ENCODE data around the gene RNF167. TPM values are rescaled to one million over a fixed set of nuclear protein-coding genes. Genes with fewer than 3 reads are reported as not detected.
A peak's percentile ranks its signal among the peaks of the same experiment; 100 is the strongest.

Gene RNF167
- total and polyA plus RNA-seq, 2 donors (not counting 3 experiments of a cell fraction or from before 2014, with no cell fraction given): 60.2 to 87.6 TPM

DNA sequence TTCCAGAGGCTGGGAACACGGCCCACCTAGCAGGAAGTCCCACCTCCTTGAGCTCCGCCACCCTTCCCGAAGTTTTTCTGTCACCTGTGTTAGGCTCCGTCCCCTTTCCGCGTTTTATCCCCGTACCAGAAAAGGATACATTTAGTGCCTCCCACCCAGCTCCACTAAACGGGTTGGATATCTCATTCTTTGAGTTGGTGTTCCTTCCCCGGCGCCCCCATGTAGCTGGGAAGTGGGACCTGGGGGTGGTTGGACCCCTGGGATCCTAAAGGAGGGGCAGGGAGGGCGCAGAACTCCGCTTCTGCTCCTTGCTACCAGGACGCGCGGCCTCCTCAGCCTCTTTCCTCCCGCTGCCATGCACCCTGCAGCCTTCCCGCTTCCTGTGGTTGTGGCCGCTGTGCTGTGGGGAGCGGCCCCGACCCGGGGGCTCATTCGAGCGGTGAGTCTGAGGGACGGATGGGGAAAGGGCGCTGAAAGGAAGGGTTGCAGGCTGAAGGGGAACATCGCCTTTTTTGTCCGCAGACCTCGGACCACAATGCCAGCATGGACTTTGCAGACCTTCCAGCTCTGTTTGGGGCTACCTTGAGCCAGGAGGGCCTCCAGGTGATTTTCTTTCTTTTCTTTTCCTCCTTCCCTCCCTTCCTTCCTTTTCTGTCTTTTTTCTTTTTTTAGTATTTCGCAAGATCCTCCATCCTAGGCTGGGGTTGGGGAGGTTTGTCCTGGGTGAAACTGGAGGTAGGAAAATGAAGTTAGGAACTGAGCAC, 669 bp downstream of the RNF167 start:
- FAIRE-seq (peak; percentile 49), DNase-seq (ENCODE audit: low read depth, low spot score) (no peak)
- Histone ChIP-seq H3K4me1 (ENCODE audit: control insufficient read depth, extremely low read depth, insufficient read depth, low read length) (peaks cover 29% of the 10 kb centered on the region), H2AFZ (ENCODE audit: low read depth, low read length) (peak overlapping the region; percentile 38), H3K79me2 (ENCODE audit: control insufficient read depth, insufficient read depth, low read length) (peaks cover 67% of the 10 kb centered on the region), H3K27ac (ENCODE audit: insufficient read depth, low read depth, low read length) (peak overlapping the region; percentile 81), H3K4me3 (replicated peaks in 1 of 3; ENCODE audit: insufficient read depth in 1 of 3, low read depth in 1 of 3, low read length in 3 of 3) (peak overlapping the region; percentile 42 to 77 (median 45)), H3K9me1 (replicated peaks; ENCODE audit: control insufficient read depth, extremely low read depth, insufficient read depth, low read length) (no peaks in the 10 kb centered on the region), H3K27me3 (ENCODE audit: control insufficient read depth in 2 of 2, insufficient read depth in 2 of 2, low read length in 2 of 2) (no peaks in the 10 kb centered on the region), H3K4me2 (ENCODE audit: insufficient read depth, low read length) (peak overlapping the region; percentile 70), H3K9me3 (replicated peaks; ENCODE audit: control insufficient read depth, insufficient read depth, low read length) (no peaks in the 10 kb centered on the region), H3K9ac (replicated peaks; ENCODE audit: extremely low read depth, insufficient read depth, low read length) (peak overlapping the region; percentile 88), H4K20me1 (replicated peaks; ENCODE audit: control insufficient read depth, extremely low read depth, insufficient read depth, low read length) (no peaks in the 10 kb centered on the region), H3K36me3 (ENCODE audit: control insufficient read depth in 2 of 2, extremely low read depth in 1 of 2, insufficient read depth in 2 of 2, low read length in 2 of 2) (peaks cover 8 to 42% of the 10 kb centered on the region in 2 experiments)
- ChIA-PET POLR2A (interaction anchor here (0.7 to 2.3 kb wide), 5 partner anchors 10 to 32 kb away, joined by 4 to 15 read pairs (median 4); partner anchors contain the start of genes ENO3 and SPAG7), CTCF (interaction anchor here (0.7 to 3.3 kb wide), 12 partner anchors 12 to 231 kb away, joined by 3 to 44 read pairs (median 4); partner anchors contain the start of genes CHRNE, INCA1, KIF1C and SPAG7)
- intact Hi-C loops (cut with micrococcal nuclease) (loop anchor here (1.0 to 2.0 kb wide), 4 partner anchors 8 to 58 kb away; partner anchors contain the start of genes CAMTA2, PFN1 and SPAG7), dilution Hi-C loops (cut with MboI; ENCODE audit: extremely low pct_ligation_motif_present, low sequenced_read_pairs) (no loop called here)
- BruUV-seq (replicated peaks): TSS peak; percentile 79
- TF ChIP-seq FOS (IDR thresholded peaks at IDR 0.05; ENCODE audit: borderline replicate concordance, insufficient read depth, low read length): no peak
- no peak for TF ChIP-seq CTCF (IDR thresholded peaks at IDR 0.05; ENCODE audit: extremely low read depth in 1 of 2, insufficient read depth in 1 of 2, low read depth in 1 of 2, low read length in 2 of 2)
- TF ChIP-seq GATA2 (IDR thresholded peaks at IDR 0.05; ENCODE audit: insufficient read depth, insufficient read length, low read depth, low read length): no peak
- no peak for TF ChIP-seq MYC (IDR thresholded peaks at IDR 0.05; ENCODE audit: low read depth, low read length)
- TF ChIP-seq, protein P1, sequence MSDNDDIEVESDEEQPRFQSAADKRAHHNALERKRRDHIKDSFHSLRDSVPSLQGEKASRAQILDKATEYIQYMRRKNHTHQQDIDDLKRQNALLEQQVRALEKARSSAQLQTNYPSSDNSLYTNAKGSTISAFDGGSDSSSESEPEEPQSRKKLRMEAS (IDR thresholded peaks at IDR 0.05; ENCODE audit: insufficient read depth, insufficient read length): no peak
- TF ChIP-seq EZH2 (IDR thresholded peaks at IDR 0.05; ENCODE audit: borderline replicate concordance, low read depth, low read length, severe bottlenecking): no peak
- no peak for TF ChIP-seq JUN (IDR thresholded peaks at IDR 0.05; ENCODE audit: borderline replicate concordance, insufficient read depth, insufficient read length, low read depth)
- TF ChIP-seq POLR2A (IDR thresholded peaks at IDR 0.05; ENCODE audit: low read depth, low read length): no peak

Measured in endothelial cell of umbilical vein (primary cell).